Heart left ventricle (tissue), 16 donors: ENCODE results near the gene C4orf51. TPM values are rescaled to one million over a fixed set of nuclear protein-coding genes. Genes with fewer than 3 reads are reported as not detected.

Experiments
- ATAC-seq, 4 donors: fragments of 200-7000 bp; cut with Tn5 transposase; one replicate each; pipeline ENCODE4 v1.9.1; 2020 to 2022; ENCODE audit warnings: moderate library complexity in 4 of 4, mild to moderate bottlenecking in 3 of 4, moderate number of reproducible peaks in 1 of 4
- DNase-seq, 5 donors: peaks; one replicate each; pipeline ENCODE4 v3.0.0-alpha.2; 2020
- H3K27ac ChIP-seq, 12 donors: fragments of 200-600 bp; sonication (generic) in 4 of 12; one replicate each; pipeline versions ENCODE4 v1.5.0 to v1.8.0; 2016 to 2022; ENCODE audit warnings: mild to moderate bottlenecking in 2 of 12
- H3K27me3 ChIP-seq, 9 donors: fragments of 200-600 bp; sonication (generic) in 2 of 9; one replicate each; pipeline versions ENCODE4 v1.5.1 to v1.8.0; 2016 to 2022; ENCODE audit warnings: mild to moderate bottlenecking in 3 of 9
- H3K36me3 ChIP-seq, 9 donors: fragments of 200-600 bp; sonication (generic) in 2 of 9; one replicate each; pipeline versions ENCODE4 v1.5.0 to v1.8.0; 2018 to 2022; ENCODE audit warnings: mild to moderate bottlenecking in 2 of 9
- H3K4me1 ChIP-seq, 12 donors: fragments of 200-600 bp; sonication (generic) in 4 of 12; one replicate each; pipeline versions ENCODE4 v1.5.0 to v1.8.0; 2016 to 2022; ENCODE audit warnings: mild to moderate bottlenecking in 3 of 12
- H3K4me3 ChIP-seq, 12 donors: fragments of 200-600 bp; sonication (generic) in 4 of 12; one replicate each; pipeline versions ENCODE4 v1.5.0 to v1.8.0; 2017 to 2022; ENCODE audit warnings: mild to moderate bottlenecking in 9 of 12, moderate library complexity in 4 of 12
- H3K9me3 ChIP-seq, 12 donors: fragments of 200-600 bp; sonication (generic) in 4 of 12; one replicate each; pipeline versions ENCODE4 v1.5.0 to v1.8.0; 2016 to 2022; ENCODE audit warnings: mild to moderate bottlenecking in 1 of 12
- CTCF ChIP-seq, 12 donors: fragments of 200-600 bp; sonication (generic) in 4 of 12; IDR thresholded peaks; one replicate each; pipeline versions ENCODE4 v1.5.0 to v1.8.0; 2018 to 2022; ENCODE audit warnings: antibody characterized with exemption in 12 of 12, mild to moderate bottlenecking in 5 of 12
- POLR2A ChIP-seq, 2 donors: fragments of 450-650 bp; IDR thresholded peaks; one replicate each; pipeline ENCODE4 v1.6.1; 2017; ENCODE audit warnings: antibody characterized with exemption in 2 of 2, mild to moderate bottlenecking in 2 of 2, moderate library complexity in 2 of 2
- WGBS, 4 donors: extraction: QIAGEN DNeasy Blood & Tissue Kit in 2 of 4; methylation state at CpG; one replicate each; pipeline versions ENCODE4 v1.1.5 to v1.1.7; 2013 to 2018; 5-methylcytosine and 5-hydroxymethylcytosine counted together
- intact Hi-C, 10 donors: fragments of 100-400 bp; cut with DNase I; formaldehyde crosslinking; loops; one replicate each; pipeline versions ENCODE4 v1.11.1 to v1.14.2; 2022
- polyA plus RNA-seq, 2 donors: library from polyadenylated mRNA; stranded (reverse); fragments of 200-250 nt; gene quantifications; one replicate each; pipeline ENCODE4 v1.2.3, GENCODE V29; 2013
- total RNA-seq, 9 donors: library from RNA; depleted of rRNA in 2 of 9; stranded (reverse); fragments of >200 nt in 2 of 9; fragmentation: NEBNext Ultra II Directional in 3 of 9; extraction: Animal tissue kit (Norgen Biotek cat#: 25700) in 3 of 9; gene quantifications; one replicate each; pipeline versions ENCODE4 v1.1.0 to v1.2.4, GENCODE V29; 2016 to 2023
- donor health status: ischemic (EF 13 %, LVEDD 7.1; RV severe dilation, severe dysfunction).
- donor health status: healthy with polysubstance abuse.
- donor health status: DM: no; HTN: yes; CAD: no.
- donor health status: DM: no; HTN: no; CAD: no.
- donor health status: ischemic (EF 25% LVEDD 6.9; RV normal size, moderate dysfunction).
- donor health status: ischemic (EF 25% LVEDD 5.7; RV mildly dilated, moderate dysfunction).
- donor health status: healthy.
- donor health status: DM: yes; HTN: yes; CAD: no.
- donor health status: ischemic (EF 35%, LVEDD 5.7; RV mildly dilated, moderate dysfunction).
- donor health status: nonischemic (EF 11% LVEDD 7.7; RV severe dilation, severe dysfunction).
- donor health status: DM: yes; HTN: yes; CAD: no.
- donor health status: PGD.
- donor health status: ischemic (EF 29% LVEDD 5.4; RV normal size, mild dysfunction).
- donor health status: nonischemic (EF 23%, LVEDD 6.1; RV moderate dilation, normal function).

The C4orf51 gene
- total and polyA plus RNA-seq, 11 donors = not detected

- Histone ChIP-seq H3K4me1 (peaks cover 13 to 57% (median 46%) of the 10 kb centered on the region in 12 donors), H3K27me3 (no peaks in the 10 kb centered on the region), H3K9me3 (no peaks in the 10 kb centered on the region), H3K36me3 (no peaks in the 10 kb centered on the region), H3K4me3 (peak overlapping the region; percentile 8 to 82 (median 66)), H3K27ac (peak overlapping the region; percentile 88 to 99 (median 96))
- peak in 1 of 2 donors; percentile 76 for TF ChIP-seq POLR2A (IDR thresholded peaks at IDR 0.05)
- TF ChIP-seq CTCF (IDR thresholded peaks at IDR 0.05) = peak in 3 of 12 donors; percentile 2 to 36 (median 14)
- intact Hi-C loops = loop anchor here in 8 of 10 donors (2.0 to 10.0 kb wide), 11 partner anchors 51 to 548 kb away; partner anchors contain the start of genes MMAA (in 4 of the 8), ZNF827 (in 3 of the 8), C4orf51 (in 1 of the 8) and OTUD4 (in 1 of the 8)
- 1 to 2% (median 1%) methylated on average over 46 to 81 of the region's 81 CpGs for WGBS, 4 donors
- peak; percentile 97 for DNase-seq
- ATAC-seq = peak; percentile 81 to 96 (median 93)
Observed at GRCh38 chr4:145732895-145733880, 53.2 kb downstream of the C4orf51 start.

DNA sequence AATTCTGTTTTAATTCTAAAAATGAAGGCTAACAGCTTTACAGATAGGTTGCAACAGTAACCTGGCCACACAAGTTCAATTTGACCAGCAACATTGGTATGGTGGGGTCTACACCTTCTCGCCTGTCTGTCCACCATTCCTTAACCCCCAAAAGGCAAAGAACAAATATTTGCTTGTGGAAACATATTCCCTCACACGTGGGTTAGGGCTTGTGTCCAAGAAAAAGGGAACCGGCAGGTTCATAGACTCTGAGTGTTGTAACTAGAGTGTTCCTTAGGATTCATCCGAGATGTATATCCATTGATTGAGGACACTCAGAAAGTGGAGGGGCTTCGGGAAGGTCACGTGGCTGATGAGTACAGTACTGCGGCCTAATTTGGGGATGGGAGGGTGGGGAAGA, 54.1 kb downstream of the C4orf51 start:
- Histone ChIP-seq H3K27ac (peak overlapping the region; percentile 88 to 99 (median 96)), H3K36me3 (no peaks in the 10 kb centered on the region), H3K4me1 (peaks cover 13 to 57% (median 46%) of the 10 kb centered on the region in 12 donors), H3K4me3 (peak overlapping the region in 3 of 12 donors; percentile 68 to 73 (median 70)), H3K9me3 (no peaks in the 10 kb centered on the region), H3K27me3 (no peaks in the 10 kb centered on the region)
- intact Hi-C loops = loop anchor here in 7 of 10 donors (2.0 to 10.0 kb wide), 11 partner anchors 51 to 549 kb away; partner anchors contain the start of genes ZNF827 (in 3 of the 7), C4orf51 (in 1 of the 7), MMAA (in 1 of the 7) and OTUD4 (in 1 of the 7)
- 83 to 87% (median 84%) methylated on average over 7 of the region's 7 CpGs for WGBS, 4 donors
- DNase-seq (no peak), ATAC-seq (no peak)
- TF ChIP-seq CTCF (IDR thresholded peaks at IDR 0.05) (no peak), POLR2A (IDR thresholded peaks at IDR 0.05) (no peak)

- intact Hi-C loops = loop anchor here in 8 of 10 donors (2.0 to 10.0 kb wide), 14 partner anchors 38 to 550 kb away; partner anchors contain the start of genes ZNF827 (in 4 of the 8), C4orf51 (in 1 of the 8), MMAA (in 1 of the 8) and OTUD4 (in 1 of the 8)
- DNase-seq (peak in 4 of 5 donors; percentile 40 to 90 (median 54)), ATAC-seq (peak; percentile 33 to 69 (median 61))
- Histone ChIP-seq H3K27me3 (no peaks in the 10 kb centered on the region), H3K4me3 (no peak overlapping the region), H3K4me1 (peaks cover 13 to 57% (median 46%) of the 10 kb centered on the region in 12 donors), H3K27ac (peak overlapping the region; percentile 88 to 99 (median 96)), H3K36me3 (no peaks in the 10 kb centered on the region), H3K9me3 (no peaks in the 10 kb centered on the region)
- TF ChIP-seq POLR2A (IDR thresholded peaks at IDR 0.05) = no peak
- TF ChIP-seq CTCF (IDR thresholded peaks at IDR 0.05) = no peak
- WGBS, 4 donors = 45 to 55% (median 53%) methylated on average over 14 of the region's 14 CpGs
Observed at GRCh38 chr4:145734576-145735346, 54.8 kb downstream of the C4orf51 start.
